ENCODE results near the gene CDCP2. TPM values are rescaled to one million over a fixed set of nuclear protein-coding genes. Genes with fewer than 3 reads are reported as not detected.

The CDCP2 gene
- total RNA-seq, result 0.30 TPM in 1 of 2 replicates, not detected in the other

DNA sequence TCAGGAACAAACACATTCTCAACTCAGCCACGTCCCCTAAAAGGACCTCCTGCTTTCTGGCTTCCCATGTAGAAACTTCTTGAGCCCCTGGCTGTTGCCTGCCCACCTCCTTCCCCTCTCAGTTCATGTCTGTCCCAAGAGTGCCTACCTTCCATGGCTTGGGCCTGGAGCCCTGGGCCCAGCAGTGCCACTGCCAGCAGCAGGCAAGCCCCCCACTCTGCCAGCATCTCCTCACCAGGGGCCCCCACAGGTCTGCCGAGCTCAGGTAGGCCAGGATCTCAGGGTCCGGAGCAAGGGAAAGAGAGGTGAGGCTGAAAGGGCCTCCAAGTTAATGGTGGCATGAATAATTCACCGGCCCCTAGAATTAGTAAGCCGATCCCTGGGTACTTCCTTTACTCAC is at the start of gene CDCP2:
Gene CDCP2 (minus strand): TSS at position 305 of the 400 bp plus-strand sequence. CDS start 78 bp downstream, at position 227.

GRCh38 chr1:54199765-54200518 is 47.1 kb upstream of the CDCP2 start, which contains the start of the genes CYB5RL and MRPL37:
Gene CYB5RL (minus strand): TSS chr1:54200030. CDS start chr1:54195616, 4,414 bp downstream.
Gene MRPL37 (plus strand): TSS chr1:54200167. CDS start chr1:54200244, 77 bp downstream.

Other genes starting within 250 kb of the CDCP2 start
- 14.0 and 14.9 TPM in 2 replicates for gene IFT25, start 207.3 kb downstream of the CDCP2 start, total RNA-seq
- 24.3 and 33.9 TPM in 2 replicates for gene LRRC42, start 206.7 kb downstream of the CDCP2 start, total RNA-seq
- not detected in 2 replicates for gene LDLRAD1, start 134.8 kb downstream of the CDCP2 start, total RNA-seq
- gene TMEM59, start 99.8 kb downstream of the CDCP2 start, total RNA-seq, result 313 and 741 TPM in 2 replicates
- gene TCEANC2, start 99.4 kb downstream of the CDCP2 start, total RNA-seq, result 3.0 and 3.8 TPM in 2 replicates
- 5.1 and 5.3 TPM in 2 replicates for gene CYB5RL, start 47.0 kb upstream of the CDCP2 start, total RNA-seq
- gene MRPL37, start 47.2 kb upstream of the CDCP2 start, total RNA-seq, result 32.1 and 49.0 TPM in 2 replicates